NCI-H446 (cell line): ENCODE results near the gene USH2A.

Experiments
- DNase-seq, 2 experiments: peaks; one replicate each; lab custom pipeline; 2025; lab: John Stamatoyannopoulos, UW

The USH2A gene

GRCh38 chr1:215647738-215648137 lies 775.5 kb downstream of the USH2A start:
- DNase-seq: no peak

DNA sequence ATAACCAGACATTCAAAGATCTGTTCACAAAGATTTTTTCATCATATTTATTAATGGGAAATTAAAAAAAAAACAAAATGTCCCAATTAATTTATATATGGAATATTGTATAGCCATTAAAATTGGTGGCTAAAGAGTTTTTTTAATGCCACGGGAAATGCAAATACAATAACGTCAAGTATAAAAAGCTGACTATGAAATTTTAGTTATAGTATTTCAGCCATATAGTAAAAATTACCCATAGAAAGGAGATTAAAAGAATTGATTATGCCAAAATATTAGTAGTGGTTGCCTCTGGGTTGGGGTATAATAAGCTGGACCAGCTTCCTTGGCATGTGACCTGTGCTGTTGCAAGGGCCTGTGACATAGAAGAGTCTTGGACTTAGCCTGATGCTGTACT lies 777.4 kb downstream of the USH2A start:
- no peak for DNase-seq

DNA sequence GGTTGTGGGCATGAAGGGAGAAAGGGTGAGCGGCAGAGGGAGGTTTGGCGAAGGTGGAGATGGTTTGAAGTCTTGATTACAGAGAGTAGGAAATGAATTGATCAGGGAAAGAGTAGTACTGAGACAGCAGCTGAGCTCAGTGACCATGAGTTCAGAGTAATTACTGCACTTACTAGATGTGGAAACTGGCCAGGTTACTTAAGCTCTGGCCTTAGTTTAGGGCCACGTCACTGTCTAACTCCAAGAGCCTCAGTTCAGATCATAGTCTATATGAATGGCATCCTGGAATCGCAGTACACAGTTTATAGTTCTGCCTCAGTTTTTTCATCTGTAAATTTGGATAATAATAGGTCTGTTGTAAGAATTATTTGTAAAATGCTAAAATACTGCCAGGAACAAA lies 778.1 kb downstream of the USH2A start:
- DNase-seq: no peak

- no peak for DNase-seq
These were observed 779.5 kb downstream of the USH2A start for GRCh38 chr1:215643592-215644321.

DNA sequence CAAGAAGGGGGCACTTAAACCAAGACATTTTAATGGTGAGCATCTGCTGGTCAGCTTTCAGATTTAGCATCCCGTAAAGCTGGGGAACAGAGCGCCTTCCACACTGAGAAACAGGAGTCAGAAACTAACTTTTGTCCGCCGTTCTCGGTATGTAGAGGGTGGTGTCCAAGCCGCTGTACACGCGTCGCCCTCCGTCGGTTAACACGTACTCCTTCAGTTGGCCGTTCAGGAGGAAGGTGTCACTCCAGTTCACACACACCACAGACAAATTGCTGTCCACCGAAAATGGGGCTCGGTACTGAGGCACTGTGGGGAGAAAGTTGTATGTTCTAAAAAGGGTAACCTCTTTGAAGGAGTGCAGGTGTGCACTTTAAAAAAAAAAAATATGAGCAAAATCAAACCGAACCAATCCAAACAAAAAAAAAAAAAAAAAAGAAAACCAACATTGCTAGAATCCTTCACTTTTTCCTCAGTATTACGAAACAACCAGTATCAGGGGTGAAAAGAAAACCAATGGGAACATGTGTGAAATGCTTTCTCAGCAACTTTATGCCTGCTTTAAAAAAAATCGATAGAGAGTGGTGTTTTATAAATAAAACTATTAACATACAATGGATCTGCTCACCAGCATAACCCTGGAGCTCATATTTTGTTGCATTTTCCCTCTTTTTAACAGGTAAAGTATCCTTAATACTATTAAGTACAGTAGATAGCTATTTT lies 782.7 kb downstream of the USH2A start:
- DNase-seq: no peak

DNA sequence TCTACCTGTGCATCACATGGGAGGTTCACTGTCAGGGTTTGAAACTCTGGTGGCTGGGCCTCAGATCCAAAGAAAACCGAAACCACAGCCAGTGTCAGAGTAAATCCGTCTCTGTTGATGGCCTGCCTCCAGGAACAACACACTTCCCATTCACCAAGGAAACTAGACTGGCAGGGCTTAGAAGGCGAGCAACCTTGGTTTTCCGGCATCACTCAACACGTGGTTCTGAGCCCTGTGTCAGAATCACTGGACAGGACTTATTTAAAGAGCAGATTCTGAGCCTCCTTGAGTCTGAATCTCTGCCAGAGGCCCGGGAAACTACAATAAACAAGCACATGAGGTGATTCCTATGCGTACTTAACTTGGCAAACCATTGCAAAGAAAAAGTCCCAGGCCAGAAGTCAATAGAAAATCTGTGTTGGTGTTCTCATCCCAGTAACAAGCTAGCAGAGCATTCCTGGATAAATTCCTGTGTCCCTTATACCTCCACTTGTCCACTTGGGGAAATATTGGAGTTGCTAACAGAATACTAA lies 786.1 kb downstream of the USH2A start:
- DNase-seq: peak in 1 of 2 experiments; percentile 41

DNA sequence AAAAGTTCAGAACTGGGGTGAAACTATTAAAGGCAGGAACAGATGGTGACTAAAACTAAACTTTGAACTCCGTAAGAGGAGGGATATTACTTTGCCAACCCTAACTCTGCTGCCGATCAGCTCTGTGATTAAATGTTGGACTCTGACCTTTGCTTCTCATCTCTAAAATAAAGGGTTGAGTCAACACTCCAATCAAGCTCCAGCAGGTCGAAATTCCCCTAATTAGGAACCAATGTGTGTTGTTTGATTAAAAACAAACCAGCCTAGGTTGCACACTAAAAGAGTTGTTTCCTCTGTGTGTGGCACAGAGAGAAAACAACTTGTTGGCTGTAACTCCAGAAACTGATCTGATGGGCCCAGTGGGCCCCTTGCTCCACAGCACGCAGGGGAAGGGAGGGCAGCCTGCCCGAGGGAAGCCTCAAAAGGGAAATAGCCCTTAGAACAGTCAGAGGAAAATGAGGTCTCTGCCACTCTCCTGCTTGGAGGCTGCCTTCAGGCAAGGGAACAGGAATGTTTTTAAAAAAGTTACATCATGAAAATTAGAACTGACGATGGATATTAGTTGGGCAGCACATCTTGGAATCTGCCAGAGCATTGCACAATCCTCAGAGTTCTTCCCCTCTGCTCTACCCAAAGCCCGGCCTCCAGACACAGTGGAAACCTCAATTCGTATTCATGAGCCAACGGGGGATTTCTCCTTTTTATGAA lies 786.8 kb downstream of the USH2A start:
- DNase-seq: no peak

DNA sequence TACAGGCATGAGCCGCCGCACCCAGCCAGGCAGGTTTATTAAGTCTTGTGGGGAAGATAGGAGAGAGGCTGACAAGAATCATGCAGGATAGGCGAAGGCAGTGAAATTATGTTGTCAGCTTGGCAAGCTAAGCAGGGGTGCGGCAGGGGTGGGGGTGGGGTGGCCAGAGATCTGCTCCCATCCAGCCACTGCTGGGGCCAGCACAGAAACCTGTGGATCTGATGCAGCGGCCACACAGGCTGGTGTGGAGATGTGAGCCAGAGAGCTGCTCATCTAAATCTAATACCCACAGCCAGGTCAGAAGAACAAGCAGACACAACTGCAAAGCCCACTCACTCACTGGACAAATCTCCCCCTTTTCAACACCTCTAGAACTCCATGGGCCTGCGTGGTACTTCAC lies 787.4 kb downstream of the USH2A start:
- DNase-seq: no peak

DNA sequence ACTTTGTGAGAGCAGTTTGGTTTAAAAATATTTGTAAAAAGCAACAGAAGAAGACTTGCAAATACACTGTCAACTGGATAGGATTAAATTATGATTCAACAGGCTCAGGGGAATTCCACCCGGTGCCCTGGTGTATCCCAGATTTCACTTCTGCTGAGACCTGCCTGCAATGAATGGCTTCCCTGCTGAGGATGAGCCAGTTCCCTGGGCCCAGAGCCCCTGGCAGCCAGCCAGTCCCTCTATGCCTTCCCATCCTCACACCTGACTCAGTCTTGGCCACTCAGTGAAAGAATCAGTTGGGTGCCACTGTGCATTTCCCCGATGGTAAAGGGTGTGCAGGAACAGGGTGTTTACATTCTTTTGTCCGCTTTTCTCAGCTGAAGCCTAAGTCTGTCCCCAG lies 791.8 kb downstream of the USH2A start:
- peak in 1 of 2 experiments; percentile 70 for DNase-seq

- DNase-seq: no peak
These were observed 792.2 kb downstream of the USH2A start for GRCh38 chr1:215631040-215631439.

DNA sequence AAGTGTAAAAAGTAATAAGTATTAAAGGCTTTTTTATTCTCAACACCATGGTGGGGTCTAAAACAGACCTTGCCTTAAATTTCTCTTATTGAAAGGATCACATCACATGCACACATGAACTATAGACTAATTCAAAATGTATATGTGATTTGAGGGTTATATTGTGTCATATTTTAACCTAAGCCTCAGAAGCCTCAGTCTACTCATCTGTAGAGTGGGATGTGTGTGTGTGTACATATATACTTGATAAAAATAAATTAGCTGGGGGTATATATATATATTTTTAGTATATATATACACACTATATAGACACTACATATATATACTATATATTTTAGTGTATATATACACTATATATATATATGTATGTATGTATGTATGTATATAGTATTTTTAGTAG lies 797.3 kb downstream of the USH2A start:
- DNase-seq: no peak

DNA sequence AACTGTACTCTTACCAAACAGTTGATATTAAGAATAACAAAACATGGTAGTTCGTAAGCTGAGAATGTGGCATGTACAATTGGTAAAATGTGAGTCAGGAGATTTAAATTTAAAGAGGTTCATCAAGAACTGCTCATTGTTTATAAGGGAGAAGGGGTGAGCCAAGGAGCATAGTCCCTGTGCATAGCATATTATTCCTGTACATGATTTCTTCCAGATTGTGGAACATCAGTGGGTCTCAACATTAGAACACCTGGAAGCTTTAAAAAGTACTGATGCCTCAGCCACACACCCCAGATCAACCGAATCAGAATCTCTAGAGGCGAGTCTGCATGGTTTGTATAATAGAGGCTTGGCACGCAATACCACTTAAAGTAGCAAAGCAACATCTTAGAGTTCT lies 800.1 kb downstream of the USH2A start:
- no peak for DNase-seq

GRCh38 chr1:215617979-215618378 lies 805.3 kb downstream of the USH2A start:
- DNase-seq: no peak

DNA sequence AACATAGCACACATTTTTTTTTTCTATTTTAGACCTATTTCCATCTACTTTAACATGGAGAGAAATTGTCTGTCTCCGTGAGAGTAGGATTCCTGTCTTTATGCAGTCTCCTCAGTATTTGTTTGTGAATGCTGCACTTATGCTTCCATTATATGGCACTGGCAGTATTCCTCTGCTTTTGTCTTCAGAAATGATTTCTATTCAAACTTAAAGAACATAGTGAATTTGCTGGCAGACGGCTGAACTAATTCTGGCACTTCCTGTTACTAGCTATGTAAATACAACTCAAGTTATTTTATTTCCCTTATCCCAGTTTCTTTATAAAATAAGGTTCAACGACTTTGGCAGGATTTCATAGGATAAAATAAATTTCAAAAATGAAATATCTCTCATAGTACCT lies 810.9 kb downstream of the USH2A start:
- no peak for DNase-seq

DNA sequence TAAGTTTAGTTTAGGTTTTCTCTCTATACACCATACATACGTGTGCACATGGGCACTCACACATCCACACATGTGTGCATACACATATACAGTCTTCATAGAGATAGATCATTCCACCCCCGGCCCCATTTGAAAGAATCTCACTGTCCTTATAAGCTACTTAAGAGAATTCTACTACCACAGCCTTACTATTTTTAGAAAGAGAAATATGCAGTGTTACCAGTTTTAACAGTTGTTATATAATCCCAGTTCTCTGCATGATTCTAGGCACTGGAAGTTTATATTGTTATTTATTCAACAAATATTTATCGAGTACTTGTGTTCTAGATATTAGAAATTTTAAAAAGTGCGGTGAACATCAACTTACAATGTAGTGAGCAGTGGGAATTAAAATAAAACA lies 814.6 kb downstream of the USH2A start:
- no peak for DNase-seq

DNA sequence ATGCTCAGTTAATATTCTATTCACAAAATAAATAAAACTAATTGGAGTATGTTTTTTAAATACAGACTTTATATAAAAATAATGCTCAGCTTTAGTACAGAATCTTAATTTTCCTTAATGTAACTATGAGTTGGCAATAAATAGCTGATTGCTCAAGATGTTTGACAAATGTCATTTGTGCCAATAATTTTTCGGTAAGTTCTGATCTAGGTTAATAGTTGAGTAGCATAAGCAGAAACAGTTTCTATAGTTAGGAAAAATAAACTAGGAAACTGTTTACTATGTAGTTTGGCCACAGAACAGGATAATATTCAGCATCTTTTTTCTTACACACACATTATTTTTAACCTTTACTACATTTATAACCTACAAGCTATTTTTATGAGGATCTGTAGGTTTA lies 815.8 kb downstream of the USH2A start:
- no peak for DNase-seq

GRCh38 chr1:215606564-215607168 lies 816.6 kb downstream of the USH2A start:
- DNase-seq: peak in 1 of 2 experiments; percentile 44

DNA sequence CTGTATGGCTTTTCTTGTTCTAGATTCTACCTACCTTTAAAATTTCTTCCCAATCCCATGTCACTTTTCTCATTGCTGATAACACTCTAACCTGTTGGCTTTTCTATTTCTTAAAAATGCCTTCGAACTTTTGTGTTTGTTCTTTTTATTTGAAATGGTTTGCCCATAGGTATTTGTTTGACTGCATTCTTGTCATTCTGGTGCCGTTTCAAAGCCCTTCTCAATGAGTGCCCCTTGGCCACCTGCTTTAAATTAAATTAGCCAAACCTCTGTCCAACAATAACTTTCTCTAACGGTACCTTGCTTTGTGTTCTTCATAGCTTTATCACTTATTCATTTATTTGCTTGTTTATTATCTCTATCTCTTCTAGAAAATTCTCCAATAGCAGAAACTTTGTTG lies 817.2 kb downstream of the USH2A start:
- no peak for DNase-seq

GRCh38 chr1:215605011-215605621 lies 818.1 kb downstream of the USH2A start:
- DNase-seq: no peak

DNA sequence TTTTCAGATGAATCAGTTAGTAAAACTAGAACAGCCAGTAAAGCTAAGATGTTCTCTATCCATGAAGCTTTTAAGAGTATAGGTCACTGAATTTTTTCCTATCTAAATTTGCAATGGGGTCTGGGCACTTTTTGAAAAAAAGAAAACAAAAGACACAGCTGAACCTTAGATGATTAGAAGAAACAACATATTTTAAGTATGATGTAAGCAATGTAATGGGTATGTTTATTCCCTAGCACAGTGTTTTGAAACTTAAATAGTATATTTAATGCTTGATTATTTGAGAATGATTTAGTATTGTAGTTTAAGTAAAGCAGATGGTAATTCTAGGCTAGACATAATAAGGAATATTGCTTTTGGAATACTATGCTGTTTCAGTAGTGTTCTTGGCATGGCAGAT lies 819.9 kb downstream of the USH2A start:
- no peak for DNase-seq

DNA sequence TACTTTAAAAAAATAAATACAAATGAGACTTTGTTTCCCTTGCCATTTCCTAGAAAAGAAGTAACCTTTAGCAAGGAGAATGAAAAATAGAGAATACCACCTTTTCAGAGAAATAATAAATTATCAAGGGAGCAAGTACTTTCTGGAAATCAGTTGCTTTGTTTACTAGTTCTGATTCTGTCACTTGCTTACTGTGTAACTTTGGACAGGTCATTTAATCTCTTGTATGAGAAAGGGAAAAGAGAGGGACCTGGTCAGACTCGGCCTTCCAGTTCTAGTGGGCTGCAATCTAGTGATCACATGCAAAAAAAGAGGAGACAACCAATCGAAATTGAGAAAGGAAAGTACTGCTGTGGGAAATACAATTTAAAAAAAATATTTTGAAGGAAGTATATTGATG lies 822.0 kb downstream of the USH2A start:
- DNase-seq: no peak

GRCh38 chr1:215600867-215601266 lies 822.4 kb downstream of the USH2A start:
- no peak for DNase-seq
